HG02943 (cell line): Measurements from ENCODE around the gene YWHAB.

ENCODE experiments used
- ATAC-seq: cut with Tn5 transposase; IDR thresholded peaks from one replicate; pipeline ENCODE4 v1.9.1; 2021; ENCODE audit warnings: mild to moderate bottlenecking, low read depth, moderate library complexity; ENCODE audit not compliant: unreplicated experiment

Gene YWHAB

DNA sequence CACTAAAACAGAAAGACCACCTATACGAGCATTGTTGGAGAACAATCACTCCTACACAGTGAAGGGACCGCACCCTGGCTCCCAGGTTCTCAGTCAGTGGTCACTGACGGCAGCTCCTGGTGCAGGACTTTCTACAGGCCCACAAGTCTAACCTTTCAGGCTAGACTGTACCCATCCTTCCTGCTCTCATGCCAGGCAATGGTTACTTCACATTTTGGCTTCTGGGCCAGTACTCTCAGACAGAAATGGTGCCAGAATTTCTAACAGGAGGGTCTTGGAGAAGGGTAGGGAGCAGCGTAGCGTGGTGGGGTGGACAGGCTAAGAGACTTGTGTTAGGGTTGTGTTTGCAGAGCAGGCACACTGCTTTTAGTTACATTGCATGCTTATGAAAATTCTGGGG is 62.6 kb downstream of the YWHAB start:
- ATAC-seq: no peak

DNA sequence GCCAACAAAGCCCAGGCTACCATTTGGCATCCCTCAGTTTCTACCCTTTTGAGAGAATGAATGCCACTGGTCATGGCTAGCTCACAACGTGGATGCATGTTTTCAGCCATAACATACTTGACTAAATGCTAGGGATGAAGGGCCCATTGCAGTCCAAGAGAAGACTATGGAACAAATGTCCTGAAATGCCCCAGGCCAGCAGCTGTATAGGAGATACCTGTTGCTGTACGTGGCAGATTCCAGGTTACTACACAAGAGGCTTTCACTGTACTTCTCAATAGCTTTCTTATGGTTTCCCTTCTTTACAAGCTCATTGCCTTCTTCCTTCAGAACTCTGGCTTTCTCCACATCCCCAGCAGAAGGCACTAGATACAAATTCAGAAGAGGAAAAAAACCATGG is 63.0 kb downstream of the YWHAB start:
- ATAC-seq: no peak

GRCh38 chr20:44950368-44950767 is 64.9 kb downstream of the YWHAB start:
- no peak for ATAC-seq

DNA sequence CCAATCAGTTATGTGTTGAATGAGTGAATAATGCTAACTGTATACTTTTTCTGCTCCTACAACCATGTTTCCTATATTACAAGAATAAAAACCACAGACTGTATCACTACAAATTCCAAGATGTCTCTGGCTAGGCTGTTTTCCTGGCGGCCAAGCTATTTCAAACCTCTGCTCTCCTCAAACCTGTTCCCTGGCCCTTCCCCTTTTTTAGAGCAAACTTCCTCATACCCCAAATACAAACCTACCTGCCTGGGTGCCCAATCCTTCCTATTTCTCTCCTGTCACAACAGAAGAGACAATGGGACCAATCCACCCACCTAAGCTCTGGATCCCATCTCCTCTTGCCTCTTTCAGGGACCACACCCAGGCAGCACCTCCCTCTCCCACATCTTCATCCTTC is 67.2 kb downstream of the YWHAB start:
- no peak for ATAC-seq

DNA sequence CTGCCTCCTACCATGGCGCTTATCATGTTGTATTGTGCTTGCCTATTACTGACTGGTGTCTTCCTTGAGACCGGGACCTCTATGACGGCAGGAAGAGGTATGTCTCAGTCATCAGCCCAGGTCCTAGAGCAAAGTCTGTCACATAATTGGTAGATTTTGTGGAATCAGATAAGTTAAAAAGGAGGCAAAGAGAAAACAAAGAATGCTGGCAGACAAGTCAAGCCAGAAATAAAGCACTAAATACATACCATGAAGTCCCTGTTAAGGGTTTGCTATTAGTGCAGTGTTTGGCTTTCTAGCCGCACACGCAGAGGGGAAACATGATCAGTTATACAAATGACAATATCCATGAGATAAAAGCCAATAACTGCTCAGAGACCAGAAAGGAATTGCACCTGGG is 68.7 kb downstream of the YWHAB start:
- ATAC-seq: no peak

DNA sequence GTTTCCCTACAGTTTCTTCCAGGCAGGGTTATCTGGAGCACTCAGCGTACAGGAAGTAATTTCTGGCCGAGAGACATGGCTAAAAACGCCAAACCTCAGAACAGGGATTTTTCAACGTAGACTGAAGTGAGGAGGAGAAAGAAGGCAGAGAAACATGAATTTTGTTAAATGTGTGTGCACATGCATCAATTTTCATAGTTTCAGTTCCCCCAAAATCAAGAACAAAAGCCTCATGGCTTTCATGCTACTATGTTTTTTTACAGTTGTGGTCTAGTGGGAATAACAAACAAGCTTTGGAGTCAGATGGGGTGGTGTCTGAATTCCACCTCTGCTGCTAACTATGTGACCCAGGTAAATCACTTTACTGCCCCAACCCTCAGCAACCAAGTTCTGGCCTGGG is 69.8 kb downstream of the YWHAB start:
- ATAC-seq: no peak

GRCh38 chr20:44956410-44956809 is 70.9 kb downstream of the YWHAB start:
- ATAC-seq: no peak
